ENCODE results near the gene CYP46A1.

Gene CYP46A1

DNA sequence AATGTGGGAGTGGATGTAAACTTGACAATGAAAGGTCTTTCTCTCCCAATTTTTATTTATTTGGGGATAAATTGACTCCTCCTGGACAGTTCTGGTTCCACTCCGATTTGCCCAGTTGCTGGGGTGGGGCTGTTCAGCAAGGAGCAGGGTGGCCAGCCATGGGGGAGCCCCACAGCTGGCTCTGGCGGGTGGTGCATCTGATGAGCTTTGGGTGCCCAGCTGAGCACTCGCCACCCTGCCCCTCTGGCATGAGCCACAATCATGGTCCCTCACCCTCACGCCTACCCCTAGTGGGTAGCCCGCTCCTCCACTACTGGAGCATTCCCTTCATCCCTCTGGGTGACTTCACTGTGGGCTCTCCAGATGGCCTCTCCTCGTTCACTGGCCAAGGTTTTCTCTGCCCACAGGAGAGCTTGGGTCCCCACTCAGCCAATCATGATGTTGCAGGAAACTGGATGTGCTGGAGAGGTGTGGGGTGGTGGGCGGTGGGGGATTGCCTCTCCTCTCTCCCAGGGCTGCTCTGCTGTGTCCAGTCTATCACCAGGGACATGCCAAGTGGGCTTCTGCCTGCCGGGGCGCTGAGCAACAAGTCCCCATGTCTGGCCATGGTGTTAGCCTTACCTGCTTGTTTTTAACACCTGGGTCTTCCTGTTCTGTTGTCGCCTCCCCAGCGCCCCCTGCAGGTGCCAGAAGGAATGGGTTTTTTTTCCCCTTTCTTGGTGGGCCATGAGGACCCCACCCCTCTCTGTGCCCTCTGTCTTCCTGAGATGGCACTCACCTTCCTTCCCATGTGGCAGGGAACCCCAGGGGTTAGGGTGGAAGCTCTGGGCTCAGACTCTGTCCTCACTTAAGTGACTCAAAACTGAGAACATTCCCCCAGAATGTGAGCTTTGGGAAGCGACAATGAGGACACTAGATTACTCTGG lies 3.4 kb downstream of the CYP46A1 start:
- TF ChIP-seq CTCF (IDR thresholded peaks at IDR 0.05; ENCODE audit: low read depth, low read length, missing control alignments) = peak; percentile 62
- no peak for DNase-seq (ENCODE audit: low read depth)
- H3K4me3 ChIP-seq (ENCODE audit: low read depth, low read length) = no peak overlapping the region
- in situ Hi-C loops (cut with HindIII; ENCODE audit: low sequenced_read_pairs) = loop anchor here (5.0 kb wide), 1 partner anchor 35 kb away; no protein-coding TSS in a partner anchor

GRCh38 chr14:99688210-99688581 lies 4.1 kb downstream of the CYP46A1 start:
- DNase-seq (ENCODE audit: low read depth) = no peak
- in situ Hi-C loops (cut with HindIII; ENCODE audit: low sequenced_read_pairs) = loop anchor here (5.0 kb wide), 1 partner anchor 34 kb away; no protein-coding TSS in a partner anchor
- TF ChIP-seq CTCF (IDR thresholded peaks at IDR 0.05; ENCODE audit: low read depth, low read length, missing control alignments) = no peak
- H3K4me3 ChIP-seq (ENCODE audit: low read depth, low read length) = no peak overlapping the region

- no peak for DNase-seq (ENCODE audit: low read depth)
- no peak overlapping the region for H3K4me3 ChIP-seq (ENCODE audit: low read depth, low read length)
- TF ChIP-seq CTCF (IDR thresholded peaks at IDR 0.05; ENCODE audit: low read depth, low read length, missing control alignments) = no peak
- in situ Hi-C loops (cut with HindIII; ENCODE audit: low sequenced_read_pairs) = loop anchor here (5.0 kb wide), 1 partner anchor 34 kb away; no protein-coding TSS in a partner anchor
Observed at GRCh38 chr14:99688629-99689028, 4.5 kb downstream of the CYP46A1 start.

GRCh38 chr14:99689266-99690236 lies 5.5 kb downstream of the CYP46A1 start:
- H3K4me3 ChIP-seq (ENCODE audit: low read depth, low read length) = no peak overlapping the region
- no peak for DNase-seq (ENCODE audit: low read depth)
- TF ChIP-seq CTCF (IDR thresholded peaks at IDR 0.05; ENCODE audit: low read depth, low read length, missing control alignments) = no peak
- in situ Hi-C loops (cut with HindIII; ENCODE audit: low sequenced_read_pairs) = loop anchor here (5.0 kb wide), 1 partner anchor 33 kb away; no protein-coding TSS in a partner anchor

DNA sequence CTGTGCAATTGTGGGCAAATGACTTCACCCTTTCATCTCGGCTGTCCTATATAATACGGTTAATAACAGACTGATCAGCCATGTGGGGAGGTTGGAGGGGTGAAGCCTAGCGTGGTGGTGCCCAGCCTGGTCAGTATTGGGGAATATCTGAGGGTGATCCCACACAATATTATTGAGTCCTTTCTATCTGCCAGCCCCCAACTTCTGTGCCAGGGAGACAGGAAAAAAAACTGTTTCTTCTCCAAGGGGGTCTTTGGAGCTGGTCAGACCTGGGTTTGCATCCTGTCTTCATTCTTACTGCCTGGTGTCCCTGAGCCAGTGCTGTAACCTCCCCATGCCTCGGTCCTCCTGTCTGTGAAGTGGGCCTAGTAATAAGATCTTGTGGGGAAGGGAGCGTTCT lies 6.5 kb downstream of the CYP46A1 start:
- no peak for DNase-seq (ENCODE audit: low read depth)
- no peak for TF ChIP-seq CTCF (IDR thresholded peaks at IDR 0.05; ENCODE audit: low read depth, low read length, missing control alignments)
- in situ Hi-C loops (cut with HindIII; ENCODE audit: low sequenced_read_pairs) = no loop called here
- H3K4me3 ChIP-seq (ENCODE audit: low read depth, low read length) = no peak overlapping the region

Measured in astrocyte of the cerebellum (primary cell).